ENCODE measurements around the gene HOATZ.
A peak's percentile ranks its signal among the peaks of the same experiment; 100 is the strongest.

HOATZ gene

DNA sequence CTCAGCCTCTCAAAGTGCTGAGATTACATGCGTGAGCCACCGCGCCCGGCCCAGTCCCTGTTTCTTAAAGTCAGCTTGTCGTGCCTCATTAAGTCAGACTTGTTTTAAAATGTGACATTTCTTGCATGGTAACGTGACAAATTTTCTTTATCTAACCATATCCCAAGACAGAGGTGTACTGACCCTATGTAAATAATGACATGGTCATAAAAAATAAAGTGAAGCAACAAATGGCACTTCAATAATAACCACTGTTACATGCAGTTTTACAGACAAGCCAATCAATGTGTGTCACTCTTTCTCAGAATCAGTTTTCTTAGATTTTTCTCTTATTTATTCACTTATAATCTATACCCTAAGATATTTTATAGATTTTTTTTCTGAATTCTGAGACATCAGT lies 61.2 kb downstream of the HOATZ start:
- CTCF ChIA-PET = no interaction called here
- POLR2A ChIA-PET = no interaction called here
- TF ChIP-seq LEF1 (IDR thresholded peaks at IDR 0.05; ENCODE audit: borderline replicate concordance) (no peak), PKNOX1 (IDR thresholded peaks at IDR 0.05) (peak; percentile 20; the same call in 1 of the 2 replicates)
- no peak for DNase-seq (ENCODE audit: extremely low spot score)

DNA sequence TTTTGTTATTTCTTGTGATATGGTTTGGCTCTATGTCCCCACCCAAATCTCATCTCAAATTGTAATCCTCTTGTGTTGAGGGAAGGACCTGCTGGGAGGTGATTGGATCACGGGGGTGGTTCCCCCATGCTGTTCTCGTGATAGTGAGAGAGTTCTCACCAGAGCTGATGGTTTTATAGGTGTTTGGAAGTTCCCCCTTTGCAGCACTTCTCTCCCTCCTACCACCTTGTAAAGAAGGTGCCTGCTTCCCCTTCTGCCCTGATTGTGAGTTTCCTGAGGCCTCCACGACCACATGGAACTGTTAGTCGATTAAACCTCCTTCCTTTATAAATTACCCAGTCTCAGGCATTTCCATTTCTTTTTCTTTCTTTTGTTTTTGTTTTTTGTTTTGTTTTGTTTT lies 63.2 kb downstream of the HOATZ start:
- CTCF ChIA-PET = no interaction called here
- TF ChIP-seq CTBP1 (IDR thresholded peaks at IDR 0.05; ENCODE audit: borderline replicate concordance) (no peak), NFRKB (IDR thresholded peaks at IDR 0.05) (no peak), HDGF (IDR thresholded peaks at IDR 0.05; ENCODE audit: borderline replicate concordance) (no peak)
- POLR2A ChIA-PET = no interaction called here

DNA sequence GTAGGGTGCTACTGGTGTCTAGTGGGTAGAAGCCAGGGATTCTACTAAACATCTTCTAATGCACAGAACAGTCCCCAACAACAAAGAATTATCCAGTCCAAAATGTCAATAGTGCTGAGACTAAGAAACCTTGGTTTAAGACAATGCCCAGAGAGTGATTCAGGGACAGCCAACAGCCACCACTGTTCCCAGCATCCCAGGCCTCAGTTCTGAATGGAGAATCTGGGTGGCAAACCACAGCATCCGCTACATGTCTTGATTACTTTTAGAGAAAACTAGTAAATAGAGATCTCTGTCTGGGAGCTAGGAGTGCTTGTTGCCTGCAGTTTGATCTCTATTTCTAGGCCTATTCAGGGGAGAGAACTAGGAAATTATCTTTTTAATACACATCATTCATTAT lies 66.8 kb downstream of the HOATZ start:
- TF ChIP-seq NFRKB (IDR thresholded peaks at IDR 0.05) (no peak), ELF4 (IDR thresholded peaks at IDR 0.05) (no peak)
- POLR2A ChIA-PET = no interaction called here
- CTCF ChIA-PET = no interaction called here
- no peak for DNase-seq (ENCODE audit: extremely low spot score)

More for the DNA sequence above, 63.2 kb downstream of the HOATZ start:
- no peak for DNase-seq (ENCODE audit: extremely low spot score)

GRCh38 chr11:111582163-111582562 lies 67.6 kb downstream of the HOATZ start:
- TF ChIP-seq FOXA1 (IDR thresholded peaks at IDR 0.05) (no peak), ZNF384 (IDR thresholded peaks at IDR 0.05) (no peak), FOXK2 (IDR thresholded peaks at IDR 0.05) (no peak)
- ChIA-PET CTCF (interaction anchor here (0.7 to 1.2 kb wide), 3 partner anchors 10 to 196 kb away, joined by 3 to 5 read pairs (median 4); no protein-coding TSS in a partner anchor), POLR2A (no interaction called here)
- DNase-seq (ENCODE audit: extremely low spot score) = no peak

DNA sequence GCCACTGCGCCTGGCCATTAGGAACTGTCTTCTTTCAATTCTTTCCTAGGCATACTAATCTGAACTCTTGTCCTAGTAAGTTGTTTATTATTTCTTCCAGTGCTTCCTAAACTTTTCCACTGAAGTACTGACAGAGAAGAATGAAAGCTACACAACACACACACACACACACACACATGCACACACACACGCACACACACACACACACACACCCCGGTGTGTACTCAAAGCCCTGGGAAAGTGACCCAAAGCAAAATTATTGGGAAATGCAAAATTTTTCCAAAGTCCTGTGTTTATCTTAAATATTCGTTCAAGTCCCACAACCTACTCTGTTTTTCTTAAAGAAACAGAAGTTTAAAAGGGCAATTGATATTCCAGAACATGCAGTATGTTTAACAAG lies 68.3 kb downstream of the HOATZ start:
- TF ChIP-seq HDGF (IDR thresholded peaks at IDR 0.05; ENCODE audit: borderline replicate concordance) (no peak), CTBP1 (IDR thresholded peaks at IDR 0.05; ENCODE audit: borderline replicate concordance) (no peak), TARDBP (IDR thresholded peaks at IDR 0.05) (no peak), ZNF384 (IDR thresholded peaks at IDR 0.05) (no peak), L3MBTL2 (conservative IDR thresholded peaks at IDR 0.05) (no peak), PKNOX1 (IDR thresholded peaks at IDR 0.05) (no peak), ELF4 (IDR thresholded peaks at IDR 0.05) (no peak), NFRKB (IDR thresholded peaks at IDR 0.05) (no peak), FOXM1 (IDR thresholded peaks at IDR 0.05; ENCODE audit: borderline replicate concordance) (no peak), SUZ12 (IDR thresholded peaks at IDR 0.05) (no peak), LEF1 (IDR thresholded peaks at IDR 0.05; ENCODE audit: borderline replicate concordance) (no peak), ARNT (IDR thresholded peaks at IDR 0.05) (no peak), FOXA1 (IDR thresholded peaks at IDR 0.05) (no peak), SP1 (IDR thresholded peaks at IDR 0.05) (no peak), FOXK2 (IDR thresholded peaks at IDR 0.05) (no peak), BHLHE40 (IDR thresholded peaks at IDR 0.05; ENCODE audit: borderline replicate concordance) (no peak)
- CTCF ChIA-PET = interaction anchor here (0.7 to 1.3 kb wide), 4 partner anchors 11 to 195 kb away, joined by 3 to 5 read pairs (median 4); no protein-coding TSS in a partner anchor
- no peak for DNase-seq (ENCODE audit: extremely low spot score)
- POLR2A ChIA-PET = no interaction called here

DNA sequence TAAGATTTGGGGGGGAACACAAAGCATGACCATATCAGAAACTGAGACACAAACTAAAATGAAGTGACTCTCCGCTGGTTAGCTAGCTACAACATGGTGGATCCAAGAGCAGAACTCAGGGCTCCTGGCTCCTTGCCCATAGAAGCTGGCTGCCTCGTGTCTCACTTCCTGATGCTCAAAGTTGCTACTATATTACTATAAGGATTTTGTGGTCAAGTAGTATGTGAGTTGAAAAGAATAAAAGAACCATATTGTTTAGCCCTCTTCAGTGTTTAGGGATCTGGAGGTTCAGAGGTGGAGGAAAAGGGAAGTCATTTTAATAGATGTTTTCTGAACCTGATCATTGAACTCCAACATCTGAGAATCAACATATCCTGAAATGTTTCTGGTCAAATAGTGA lies 70.8 kb downstream of the HOATZ start:
- TF ChIP-seq LEF1 (IDR thresholded peaks at IDR 0.05; ENCODE audit: borderline replicate concordance) = no peak
- no peak for TF ChIP-seq SP1 (IDR thresholded peaks at IDR 0.05)
- no peak for TF ChIP-seq NFRKB (IDR thresholded peaks at IDR 0.05)
- no peak for DNase-seq (ENCODE audit: extremely low spot score)
- ChIA-PET POLR2A (no interaction called here), CTCF (no interaction called here)

- ChIA-PET POLR2A (no interaction called here), CTCF (interaction anchor here (0.5 to 2.0 kb wide), 7 partner anchors 11 to 265 kb away, joined by 3 to 10 read pairs (median 4); no protein-coding TSS in a partner anchor)
- TF ChIP-seq LEF1 (IDR thresholded peaks at IDR 0.05; ENCODE audit: borderline replicate concordance) = no peak
- TF ChIP-seq NFRKB (IDR thresholded peaks at IDR 0.05) = no peak
- no peak for TF ChIP-seq ZNF384 (IDR thresholded peaks at IDR 0.05)
- no peak for TF ChIP-seq SP1 (IDR thresholded peaks at IDR 0.05)
- TF ChIP-seq PKNOX1 (IDR thresholded peaks at IDR 0.05) = no peak
- no peak for TF ChIP-seq FOXA1 (IDR thresholded peaks at IDR 0.05)
- no peak for TF ChIP-seq HDGF (IDR thresholded peaks at IDR 0.05; ENCODE audit: borderline replicate concordance)
- no peak for TF ChIP-seq SUZ12 (IDR thresholded peaks at IDR 0.05)
- no peak for TF ChIP-seq L3MBTL2 (conservative IDR thresholded peaks at IDR 0.05)
- DNase-seq (ENCODE audit: extremely low spot score) = peak; percentile 32
These were observed 71.8 kb downstream of the HOATZ start for GRCh38 chr11:111586388-111586831.

Measured in HEK293T (cell line).